ENCODE measurements around the gene KRT36. TPM values are rescaled to one million over a fixed set of nuclear protein-coding genes. Genes with fewer than 3 reads are reported as not detected.

The KRT36 gene
- polyA plus RNA-seq, 1 donor (not counting 4 experiments of a cell fraction or from before 2014, with no cell fraction given), result not detected

DNA sequence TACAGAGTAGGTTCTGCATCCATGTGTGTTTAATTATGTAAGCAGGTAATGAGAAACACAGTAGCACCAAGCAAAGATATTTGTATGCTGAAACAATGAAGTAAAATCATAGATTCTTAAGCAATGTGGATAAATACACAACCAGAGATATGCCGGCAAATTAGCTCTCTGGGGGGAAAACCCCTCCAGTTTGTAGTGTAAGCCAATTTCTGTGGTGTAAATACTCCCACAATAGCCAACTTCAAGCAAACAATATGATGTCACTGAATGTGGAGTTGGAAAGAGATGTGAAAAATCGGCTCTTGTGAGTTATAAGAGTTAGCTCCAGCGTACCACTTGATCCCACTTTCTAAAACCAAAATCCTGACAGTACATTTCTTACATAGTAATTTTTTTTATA, 45.1 kb downstream of the KRT36 start:
- TF ChIP-seq, protein P1, sequence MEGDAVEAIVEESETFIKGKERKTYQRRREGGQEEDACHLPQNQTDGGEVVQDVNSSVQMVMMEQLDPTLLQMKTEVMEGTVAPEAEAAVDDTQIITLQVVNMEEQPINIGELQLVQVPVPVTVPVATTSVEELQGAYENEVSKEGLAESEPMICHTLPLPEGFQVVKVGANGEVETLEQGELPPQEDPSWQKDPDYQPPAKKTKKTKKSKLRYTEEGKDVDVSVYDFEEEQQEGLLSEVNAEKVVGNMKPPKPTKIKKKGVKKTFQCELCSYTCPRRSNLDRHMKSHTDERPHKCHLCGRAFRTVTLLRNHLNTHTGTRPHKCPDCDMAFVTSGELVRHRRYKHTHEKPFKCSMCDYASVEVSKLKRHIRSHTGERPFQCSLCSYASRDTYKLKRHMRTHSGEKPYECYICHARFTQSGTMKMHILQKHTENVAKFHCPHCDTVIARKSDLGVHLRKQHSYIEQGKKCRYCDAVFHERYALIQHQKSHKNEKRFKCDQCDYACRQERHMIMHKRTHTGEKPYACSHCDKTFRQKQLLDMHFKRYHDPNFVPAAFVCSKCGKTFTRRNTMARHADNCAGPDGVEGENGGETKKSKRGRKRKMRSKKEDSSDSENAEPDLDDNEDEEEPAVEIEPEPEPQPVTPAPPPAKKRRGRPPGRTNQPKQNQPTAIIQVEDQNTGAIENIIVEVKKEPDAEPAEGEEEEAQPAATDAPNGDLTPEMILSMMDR (optimal IDR thresholded peaks at IDR 0.05 in 1 of 3, IDR thresholded peaks at IDR 0.05 in 1 of 3, conservative IDR thresholded peaks at IDR 0.05 in 1 of 3; ENCODE audit: extremely low read depth in 1 of 3, insufficient read depth in 2 of 3, low read length in 3 of 3), result no peak
- no peak for TF ChIP-seq EZH2 (IDR thresholded peaks at IDR 0.05; ENCODE audit: low read length)
- no peaks in the 10 kb centered on the region for H3K9me3 ChIP-seq (ENCODE audit: control insufficient read depth, low read depth, low read length)
- H4K20me1 ChIP-seq (ENCODE audit: control insufficient read depth, extremely low read depth, insufficient read depth, low read length), result no peaks in the 10 kb centered on the region
- H3K9ac ChIP-seq (ENCODE audit: control insufficient read depth, extremely low read depth, insufficient read depth, low read length), result no peak overlapping the region
- peaks cover 4% of the 10 kb centered on the region for H3K27me3 ChIP-seq (ENCODE audit: control insufficient read depth, extremely low read depth, insufficient read depth, low read length)
- dilution Hi-C loops (cut with MboI; ENCODE audit: extremely low pct_ligation_motif_present, low sequenced_read_pairs), result no loop called here
- H3K4me1 ChIP-seq (ENCODE audit: control insufficient read depth, extremely low read depth, insufficient read depth, low read length), result peaks cover 11% of the 10 kb centered on the region
- FAIRE-seq, result no peak
- H3K4me2 ChIP-seq (ENCODE audit: control insufficient read depth, extremely low read depth, insufficient read depth, low read depth, low read length), result no peak overlapping the region
- H2AFZ ChIP-seq (ENCODE audit: control insufficient read depth, low read length), result no peak overlapping the region
- H3K36me3 ChIP-seq (ENCODE audit: control insufficient read depth in 2 of 2, extremely low read depth in 1 of 2, insufficient read depth in 2 of 2, low read length in 2 of 2), result no peaks in the 10 kb centered on the region
- no peaks in the 10 kb centered on the region for H3K9me1 ChIP-seq (ENCODE audit: control insufficient read depth, extremely low read depth, insufficient read depth, low read length)
- H3K27ac ChIP-seq (ENCODE audit: control insufficient read depth, insufficient read depth, low read length), result no peak overlapping the region
- no peak overlapping the region for H3K4me3 ChIP-seq (ENCODE audit: control insufficient read depth in 2 of 3, extremely low read depth in 1 of 3, insufficient read depth in 2 of 3, low read depth in 1 of 3, low read length in 3 of 3)
- H3K79me2 ChIP-seq (ENCODE audit: control insufficient read depth, insufficient read depth, low read length), result no peaks in the 10 kb centered on the region
- DNase-seq (ENCODE audit: low read depth, low spot score), result no peak

DNA sequence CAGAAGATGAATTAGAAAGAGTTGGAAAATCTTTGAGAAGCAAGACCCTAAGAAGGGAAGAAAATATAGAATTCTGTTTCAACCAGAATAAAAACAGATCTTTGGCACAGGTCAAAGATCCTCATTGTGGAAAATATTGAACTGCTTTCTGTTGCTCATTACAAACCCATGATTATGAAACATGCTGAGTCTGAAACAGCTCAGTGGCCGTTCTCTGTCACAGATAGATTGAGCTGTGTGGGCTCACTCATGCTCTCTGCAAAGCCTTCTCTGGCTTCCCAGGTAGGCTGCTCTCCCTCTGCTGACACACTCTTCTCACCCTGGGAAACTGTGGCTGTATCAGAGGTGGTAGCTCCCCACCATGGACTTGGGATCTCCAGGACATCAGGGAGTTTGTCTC, 45.5 kb downstream of the KRT36 start:
- Histone ChIP-seq H3K9me1 (ENCODE audit: control insufficient read depth, extremely low read depth, insufficient read depth, low read length) (no peaks in the 10 kb centered on the region), H3K27ac (ENCODE audit: control insufficient read depth, insufficient read depth, low read length) (no peak overlapping the region), H3K4me1 (ENCODE audit: control insufficient read depth, extremely low read depth, insufficient read depth, low read length) (peaks cover 11% of the 10 kb centered on the region), H3K79me2 (ENCODE audit: control insufficient read depth, insufficient read depth, low read length) (no peaks in the 10 kb centered on the region), H3K9me3 (ENCODE audit: control insufficient read depth, low read depth, low read length) (no peaks in the 10 kb centered on the region), H3K36me3 (ENCODE audit: control insufficient read depth in 2 of 2, extremely low read depth in 1 of 2, insufficient read depth in 2 of 2, low read length in 2 of 2) (no peaks in the 10 kb centered on the region), H3K4me3 (ENCODE audit: control insufficient read depth in 2 of 3, extremely low read depth in 1 of 3, insufficient read depth in 2 of 3, low read depth in 1 of 3, low read length in 3 of 3) (no peak overlapping the region), H3K4me2 (ENCODE audit: control insufficient read depth, extremely low read depth, insufficient read depth, low read depth, low read length) (no peak overlapping the region), H3K9ac (ENCODE audit: control insufficient read depth, extremely low read depth, insufficient read depth, low read length) (no peak overlapping the region), H4K20me1 (ENCODE audit: control insufficient read depth, extremely low read depth, insufficient read depth, low read length) (no peaks in the 10 kb centered on the region), H2AFZ (ENCODE audit: control insufficient read depth, low read length) (no peak overlapping the region), H3K27me3 (ENCODE audit: control insufficient read depth, extremely low read depth, insufficient read depth, low read length) (peaks cover 4% of the 10 kb centered on the region)
- no peak for DNase-seq (ENCODE audit: low read depth, low spot score)
- no peak for TF ChIP-seq EZH2 (IDR thresholded peaks at IDR 0.05; ENCODE audit: low read length)
- TF ChIP-seq, protein P1 (optimal IDR thresholded peaks at IDR 0.05 in 1 of 3, IDR thresholded peaks at IDR 0.05 in 1 of 3, conservative IDR thresholded peaks at IDR 0.05 in 1 of 3; ENCODE audit: extremely low read depth in 1 of 3, insufficient read depth in 2 of 3, low read length in 3 of 3), result no peak
- FAIRE-seq, result no peak
- dilution Hi-C loops (cut with MboI; ENCODE audit: extremely low pct_ligation_motif_present, low sequenced_read_pairs), result no loop called here
